Stimulated activated CD4-positive, alpha-beta T cell treated with anti-CD3 and anti-CD28 coated beads, Interleukin-4, amount 100 ng/mL, for 4 hours (primary cell): Measurements from ENCODE around the gene KRTAP12-3.
"Not testable (repeated sequence)": the region's sequence is repeated elsewhere in the genome, so short reads cannot be mapped to it uniquely, and the experiment has no call there.

Source experiments
- DNase-seq, 2 experiments: peaks; one replicate each; pipeline ENCODE4 v3.0.0-alpha.2; 2020

Gene KRTAP12-3, protein sequence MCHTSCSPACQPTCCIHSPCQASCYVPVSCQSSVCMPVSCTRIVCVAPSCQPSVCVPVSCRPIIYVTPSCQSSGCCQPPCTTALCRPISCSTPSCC

DNA sequence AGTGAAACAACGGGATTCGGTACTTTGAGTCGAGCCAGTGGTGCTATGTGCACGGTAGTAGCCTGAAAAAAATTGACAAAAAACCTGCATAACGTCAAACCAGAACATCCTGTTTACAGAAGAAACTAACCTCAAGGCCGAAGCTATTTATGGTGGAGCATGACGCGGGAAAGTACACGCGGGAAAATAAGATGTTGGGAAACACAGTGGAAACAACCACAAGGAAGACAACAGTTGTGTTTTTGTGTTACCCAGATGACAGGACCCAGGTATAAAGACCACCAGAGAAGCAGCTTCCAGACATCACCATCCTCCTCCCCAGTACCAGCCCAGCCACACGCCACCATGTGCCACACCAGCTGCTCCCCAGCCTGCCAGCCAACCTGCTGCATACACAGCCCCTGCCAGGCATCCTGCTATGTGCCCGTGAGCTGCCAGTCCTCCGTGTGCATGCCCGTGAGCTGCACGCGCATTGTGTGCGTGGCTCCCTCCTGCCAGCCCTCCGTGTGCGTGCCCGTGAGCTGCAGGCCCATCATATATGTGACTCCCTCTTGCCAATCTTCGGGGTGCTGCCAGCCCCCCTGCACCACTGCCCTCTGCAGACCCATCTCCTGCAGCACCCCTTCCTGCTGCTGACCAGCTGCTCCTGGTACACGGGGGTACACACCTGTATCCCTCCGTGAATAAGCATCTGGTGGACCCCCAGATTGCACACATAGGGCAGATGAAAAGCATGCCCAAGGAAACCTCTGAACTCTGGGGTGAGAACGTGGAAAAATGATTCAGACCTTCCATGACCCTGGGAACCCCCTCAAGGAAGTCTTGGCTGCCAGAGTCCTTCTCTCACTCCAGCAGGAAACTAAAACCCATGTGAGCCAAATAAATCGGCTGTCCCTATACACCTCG is at the start of gene KRTAP12-3:
Gene KRTAP12-3 (plus strand): TSS at position 298 of the 906 bp plus-strand sequence. CDS start 48 bp downstream, at position 346.
- no peak for DNase-seq

DNA sequence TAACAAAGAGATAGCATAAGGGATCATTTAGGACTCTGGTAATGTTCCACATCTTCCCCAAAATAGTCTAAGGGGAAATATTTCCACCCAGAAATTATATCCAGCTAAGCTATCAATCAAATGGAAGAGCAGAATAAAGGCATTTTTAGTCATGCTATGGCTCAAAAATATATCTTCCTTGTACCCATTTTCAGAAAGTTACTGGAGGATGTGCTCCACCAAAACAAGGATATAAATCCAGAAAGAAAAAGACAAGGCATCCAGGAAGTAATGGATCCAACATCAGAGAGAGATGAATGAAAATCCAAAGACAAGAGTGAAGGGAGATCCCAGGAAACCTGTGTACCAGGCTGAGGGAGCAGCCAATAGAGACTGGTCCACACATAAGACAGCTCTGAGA is 48.5 kb upstream of the KRTAP12-3 start:
- no peak for DNase-seq

DNA sequence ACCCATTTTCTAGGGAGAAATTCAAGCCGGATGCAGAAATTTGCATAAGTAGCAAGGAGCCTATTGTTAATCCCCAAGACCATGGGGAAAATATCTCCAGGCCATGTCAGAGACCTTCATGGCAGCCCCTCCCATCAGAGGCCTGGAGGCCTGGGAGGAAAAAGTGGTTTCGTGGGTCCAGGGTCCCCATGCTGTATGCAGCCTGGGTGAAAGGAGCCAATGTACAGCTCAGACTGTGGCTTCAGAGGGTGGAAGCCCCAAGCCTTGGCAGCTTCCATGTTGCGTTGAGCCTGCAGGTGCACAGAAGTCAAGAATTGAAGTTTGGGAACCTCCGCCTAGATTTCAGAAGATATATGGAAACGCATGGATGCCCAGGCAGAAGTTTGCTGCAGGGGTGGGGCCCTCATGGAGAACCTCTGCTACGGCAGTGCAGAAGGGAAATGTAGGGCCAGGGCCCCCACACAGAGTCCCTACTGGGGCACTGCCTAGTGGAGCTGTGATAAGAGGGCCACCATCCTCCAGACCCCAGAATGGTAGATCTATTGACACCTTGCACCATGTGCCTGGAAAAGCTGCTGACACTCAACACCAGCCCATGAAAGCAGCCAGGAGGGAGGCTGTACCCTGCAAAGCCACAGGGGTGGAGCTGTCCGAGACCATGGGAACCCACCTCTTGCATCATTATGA is 47.4 kb upstream of the KRTAP12-3 start:
- DNase-seq, result not testable (repeated sequence)

DNA sequence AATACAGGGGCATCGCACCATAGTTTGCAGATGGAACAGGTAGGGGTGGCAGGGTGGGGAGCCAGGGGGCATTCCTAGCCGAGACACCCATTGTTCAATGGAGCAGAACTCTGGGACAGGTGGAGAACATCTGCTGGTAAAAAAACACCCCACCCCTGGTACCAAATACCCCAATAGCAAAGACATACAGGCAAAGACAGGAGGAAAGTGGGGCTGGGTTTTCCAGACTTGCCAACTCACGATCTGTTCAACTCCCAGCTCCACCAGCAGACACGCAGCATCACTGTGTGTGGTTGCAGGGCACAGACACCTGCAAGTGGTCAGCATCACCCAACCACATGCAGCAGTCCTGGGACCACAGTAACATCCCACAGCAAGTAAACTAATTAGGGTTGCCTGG is 46.2 kb upstream of the KRTAP12-3 start:
- no peak for DNase-seq

DNA sequence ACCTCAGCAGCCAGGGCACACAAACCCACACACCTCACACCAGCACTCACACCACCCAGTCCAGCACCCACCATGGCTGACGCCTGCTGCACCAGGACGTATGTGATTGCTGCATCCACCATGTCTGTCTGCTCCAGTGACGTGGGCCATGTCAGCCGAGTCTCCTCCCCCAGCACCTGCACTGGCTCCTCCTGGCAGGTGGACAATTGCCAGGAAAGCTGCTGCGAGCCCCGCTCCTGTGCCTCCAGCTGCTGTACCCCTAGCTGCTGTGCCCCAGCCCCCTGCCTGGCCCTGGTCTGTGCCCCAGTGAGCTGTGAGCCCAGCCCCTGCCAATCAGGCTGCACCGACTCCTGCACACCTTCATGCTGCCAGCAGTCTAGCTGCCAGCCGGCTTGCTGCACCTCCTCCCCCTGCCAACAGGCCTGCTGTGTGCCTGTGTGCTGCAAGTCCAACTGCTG is 45.7 kb upstream of the KRTAP12-3 start, which contains the start of gene KRTAP10-8:
Gene KRTAP10-8 (plus strand): TSS at position 51 of the 458 bp plus-strand sequence. CDS start 22 bp downstream, at position 73.
- no peak for DNase-seq

DNA sequence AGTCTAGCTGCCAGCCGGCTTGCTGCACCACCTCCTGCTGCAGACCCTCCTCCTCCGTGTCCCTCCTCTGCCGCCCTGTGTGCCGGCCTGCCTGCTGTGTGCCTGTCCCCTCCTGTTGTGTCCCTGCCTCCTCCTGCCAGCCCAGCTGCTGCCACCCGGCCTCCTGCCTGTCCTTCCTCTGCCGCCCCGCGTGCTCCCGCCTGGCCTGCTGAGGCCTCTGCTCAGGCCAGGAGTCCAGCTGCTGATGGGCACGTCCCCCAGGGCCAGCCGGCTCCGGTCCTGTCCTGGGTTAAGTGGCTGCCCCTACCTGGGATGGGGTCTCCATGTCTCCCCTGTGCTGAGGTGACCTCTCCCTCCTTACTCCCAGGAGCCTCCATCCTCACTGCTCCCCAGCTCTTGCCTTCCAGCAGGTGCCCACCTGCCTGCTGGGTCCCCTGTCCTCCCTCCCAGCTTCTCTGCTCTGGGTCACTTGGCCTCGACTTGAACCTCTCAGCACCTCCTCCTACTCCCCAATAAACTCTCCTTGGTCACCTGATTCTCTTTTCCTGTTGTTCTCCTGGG is 45.0 kb upstream of the KRTAP12-3 start:
- no peak for DNase-seq

DNA sequence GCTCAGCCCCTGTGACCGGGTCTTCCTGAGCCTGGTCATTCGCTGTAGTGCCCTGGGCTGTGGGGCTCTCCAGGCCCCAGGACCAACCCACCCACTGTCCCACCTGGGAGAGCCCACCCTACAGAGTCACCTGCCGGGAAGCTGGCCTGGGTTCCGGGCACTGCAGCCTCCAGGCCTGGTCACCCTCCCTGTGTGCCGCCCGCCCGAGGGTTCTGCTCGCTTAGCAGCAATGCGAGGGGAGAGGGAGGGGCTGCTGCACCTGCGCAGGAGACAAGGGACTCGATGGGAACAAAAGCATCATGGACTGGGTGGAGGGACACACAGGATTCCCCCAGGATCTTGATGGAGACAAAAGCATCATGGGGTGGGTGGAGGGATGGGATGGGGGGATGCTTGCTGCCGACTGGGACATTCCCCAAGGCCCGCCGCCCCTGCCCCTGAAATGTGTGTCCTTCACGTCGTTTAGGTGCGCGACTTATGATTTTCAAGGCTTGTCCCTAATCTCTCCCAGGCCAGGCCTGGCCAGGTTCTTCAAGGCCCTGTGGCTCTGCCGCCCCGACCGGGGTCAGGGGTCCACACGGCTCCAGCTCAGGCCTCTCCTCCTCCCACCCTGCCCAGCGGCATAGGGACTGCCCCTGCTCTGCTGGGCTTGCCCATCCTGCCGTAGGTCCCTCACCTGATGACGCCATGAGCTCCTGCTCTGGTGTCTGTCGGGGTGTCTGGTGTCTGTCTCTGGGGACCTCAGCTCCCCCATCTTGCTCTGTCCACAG is 44.2 kb upstream of the KRTAP12-3 start:
- no peak for DNase-seq

DNA sequence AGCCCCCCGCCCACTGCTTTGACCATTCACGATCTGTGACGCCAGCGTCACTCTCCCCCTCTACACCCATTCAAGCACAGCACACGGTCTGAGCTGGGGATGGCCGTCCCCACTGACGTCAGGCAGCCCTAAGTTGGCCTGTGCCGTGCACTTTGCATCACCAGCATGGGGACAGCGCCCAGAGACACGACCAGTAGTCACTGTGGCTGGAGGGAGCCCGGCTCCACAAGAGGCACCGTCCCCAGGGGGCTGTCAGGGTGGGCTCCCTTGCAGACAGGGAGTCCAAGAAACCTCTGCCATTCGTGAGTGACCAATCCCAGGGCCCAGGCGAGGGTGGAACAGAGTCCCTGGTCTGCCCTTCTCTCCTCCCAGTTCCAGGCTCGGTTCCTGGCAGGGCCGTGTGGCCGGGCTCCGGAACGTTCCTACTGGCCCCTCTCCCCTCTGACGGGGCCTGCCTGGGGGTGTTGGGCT is 43.5 kb upstream of the KRTAP12-3 start:
- no peak for DNase-seq

DNA sequence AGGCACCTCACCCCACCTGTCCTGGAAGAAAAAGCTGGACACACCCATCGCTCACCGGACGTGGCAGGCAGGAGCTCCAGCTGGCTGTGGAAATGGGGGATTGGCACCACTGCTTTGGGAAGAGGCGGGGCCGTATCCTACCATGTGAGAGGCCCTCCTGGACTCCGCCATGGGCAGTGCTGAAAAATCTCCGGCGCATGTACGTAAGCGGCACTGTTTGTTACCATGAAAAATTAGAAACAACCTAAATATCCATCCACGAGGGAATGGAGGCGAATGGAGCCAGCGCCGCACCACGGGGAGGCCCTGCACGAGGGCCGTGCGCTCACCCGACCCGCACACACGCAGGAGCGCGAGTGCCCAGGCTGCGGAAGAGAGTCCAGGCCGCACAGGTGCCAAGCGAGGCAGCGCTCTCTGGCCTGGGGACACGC is 42.8 kb upstream of the KRTAP12-3 start:
- DNase-seq, result no peak

DNA sequence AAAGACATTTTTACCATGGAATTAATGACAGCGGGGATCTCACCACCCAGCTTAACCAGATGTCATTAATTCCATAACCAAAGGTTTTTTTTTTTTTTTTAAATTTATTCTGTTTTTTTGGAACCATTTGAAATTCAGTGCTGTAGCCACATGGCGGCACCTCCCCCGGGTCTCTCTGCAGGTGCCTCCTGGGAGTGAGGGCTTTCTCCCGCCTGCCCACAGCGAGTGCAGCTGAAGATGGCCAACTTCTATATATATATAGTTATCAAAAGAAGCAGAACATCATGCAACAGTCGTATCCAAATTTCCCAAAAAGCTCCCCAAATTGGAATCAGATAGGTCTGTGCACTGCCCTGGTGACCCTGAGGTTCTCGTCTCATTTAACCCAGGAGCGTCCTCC is 42.3 kb upstream of the KRTAP12-3 start:
- no peak for DNase-seq

DNA sequence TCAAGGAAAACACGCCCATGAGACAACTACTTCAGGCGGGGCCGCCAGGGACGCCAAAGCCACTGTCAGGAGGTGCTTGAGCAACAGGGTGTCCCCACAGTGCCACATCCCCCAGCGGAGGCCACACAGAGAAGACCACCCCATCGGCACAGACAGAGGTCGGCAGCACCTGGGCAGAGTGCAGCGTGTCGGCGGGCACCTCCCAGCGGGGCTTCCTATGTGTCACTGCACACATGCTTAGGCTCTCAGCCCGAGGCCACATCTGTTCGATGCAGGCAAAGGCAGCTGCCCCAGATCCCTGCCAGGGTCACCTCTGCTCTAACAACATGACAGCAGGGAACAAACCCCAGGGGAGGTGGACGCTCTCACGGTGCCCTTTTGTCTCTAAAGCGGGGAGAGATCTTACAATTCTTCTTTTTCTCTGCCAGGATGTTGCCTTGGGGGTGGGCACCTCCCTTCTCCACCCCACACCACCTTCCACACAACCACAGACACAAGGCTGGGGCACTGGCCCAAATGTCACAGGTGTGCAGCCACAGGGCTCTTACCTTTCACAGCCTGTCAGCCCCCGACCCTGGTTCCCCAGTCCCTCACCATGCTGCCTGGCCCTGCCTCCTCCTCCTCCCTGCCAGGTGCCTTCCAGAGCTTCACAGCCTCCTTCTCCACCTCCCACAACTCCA is 41.7 kb upstream of the KRTAP12-3 start:
- DNase-seq, result no peak

DNA sequence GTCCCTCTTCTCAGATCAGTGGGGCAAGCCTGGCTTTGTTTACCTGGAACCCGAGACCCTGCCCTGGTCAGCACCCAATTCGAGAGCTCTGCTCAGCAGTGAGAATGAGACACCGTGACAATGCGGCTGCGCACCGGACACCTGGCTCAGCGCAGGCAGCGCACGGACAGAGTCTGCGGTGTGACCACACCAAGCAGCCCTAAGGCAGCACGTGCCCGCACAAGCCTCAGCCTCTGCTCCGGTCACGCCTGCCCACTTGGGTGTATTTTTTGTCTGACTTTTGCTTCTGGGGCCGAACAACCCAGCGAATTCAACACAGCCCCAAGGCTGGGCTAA is 41.2 kb upstream of the KRTAP12-3 start:
- no peak for DNase-seq

DNA sequence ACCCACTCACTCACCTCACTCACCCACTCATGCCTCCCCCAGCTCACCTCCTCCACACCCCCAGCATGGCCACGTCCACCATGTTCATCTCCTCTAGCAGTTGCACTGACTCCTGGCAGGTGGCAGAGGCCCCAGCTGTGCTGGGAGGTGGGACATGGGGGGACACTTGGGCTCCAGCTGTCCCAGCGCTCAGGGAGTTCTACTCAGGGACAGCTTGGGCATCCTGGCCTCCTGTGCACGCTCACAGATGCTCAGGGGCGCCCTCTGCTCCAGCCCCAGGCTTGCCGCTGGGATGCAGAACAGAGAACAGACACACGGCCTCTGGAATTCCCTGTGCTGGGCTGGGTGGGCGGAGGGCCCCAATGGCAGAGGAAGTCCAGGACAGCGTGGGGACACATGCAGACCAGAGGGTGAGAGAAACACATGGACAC is 40.6 kb upstream of the KRTAP12-3 start:
- no peak for DNase-seq

DNA sequence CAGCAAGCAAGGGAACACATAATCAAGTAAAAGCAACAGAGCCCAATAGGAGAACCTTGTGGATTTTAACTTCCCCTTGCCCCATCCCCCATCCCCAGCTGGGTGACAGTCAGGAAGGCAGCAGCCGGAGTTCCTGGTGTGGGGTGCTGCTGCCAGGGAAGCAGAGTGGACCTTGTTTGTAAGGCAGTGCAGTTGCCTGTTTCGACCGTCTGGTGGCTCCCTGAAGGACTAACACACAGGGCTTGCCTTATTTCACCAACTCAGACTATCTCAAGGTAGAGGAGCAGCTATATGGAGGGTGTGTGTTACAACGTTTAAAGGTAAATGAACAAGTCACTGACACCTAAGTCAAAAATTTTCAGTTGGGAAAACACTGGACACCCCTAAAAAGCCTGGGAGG is 39.2 kb upstream of the KRTAP12-3 start:
- no peak for DNase-seq

DNA sequence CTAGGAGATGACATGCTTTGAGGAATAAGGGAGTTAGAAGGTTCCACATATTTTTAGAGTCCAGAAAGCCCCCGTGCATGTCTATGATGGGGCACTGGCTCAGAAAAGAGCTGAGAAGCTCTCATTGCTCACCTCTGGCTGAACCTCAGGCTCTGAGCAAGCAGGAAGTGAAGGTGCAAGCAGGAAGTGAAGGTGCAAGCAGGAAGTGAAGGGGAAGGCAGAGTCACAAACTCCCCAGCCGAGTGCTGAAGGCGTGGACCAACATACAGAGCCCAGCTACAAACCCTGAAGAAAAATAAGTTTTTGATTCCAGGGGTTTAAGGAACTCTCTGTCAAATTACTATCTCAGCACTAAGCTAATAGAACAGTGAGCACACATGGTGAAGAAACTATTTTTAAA is 38.8 kb upstream of the KRTAP12-3 start:
- peak; percentile 34 to 68 for DNase-seq

DNA sequence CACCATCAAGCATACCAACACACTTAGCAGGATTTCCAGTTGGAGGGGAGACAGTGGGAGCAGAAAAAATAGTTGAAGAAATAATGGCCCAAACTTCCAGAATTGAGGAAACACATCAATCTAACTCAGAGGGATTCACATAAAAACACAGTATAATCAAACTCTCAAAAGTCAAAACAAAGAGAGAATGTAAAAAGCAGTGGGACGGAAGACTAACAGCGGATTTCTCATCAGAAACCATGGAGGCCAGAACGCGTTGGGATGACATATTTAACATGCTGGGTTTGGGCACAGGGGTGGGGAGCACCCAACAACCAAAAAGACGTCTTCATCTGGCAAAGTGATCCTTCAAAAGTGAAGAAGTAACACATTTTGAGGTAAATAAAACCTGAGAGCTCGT is 37.8 kb upstream of the KRTAP12-3 start:
- no peak for DNase-seq

DNA sequence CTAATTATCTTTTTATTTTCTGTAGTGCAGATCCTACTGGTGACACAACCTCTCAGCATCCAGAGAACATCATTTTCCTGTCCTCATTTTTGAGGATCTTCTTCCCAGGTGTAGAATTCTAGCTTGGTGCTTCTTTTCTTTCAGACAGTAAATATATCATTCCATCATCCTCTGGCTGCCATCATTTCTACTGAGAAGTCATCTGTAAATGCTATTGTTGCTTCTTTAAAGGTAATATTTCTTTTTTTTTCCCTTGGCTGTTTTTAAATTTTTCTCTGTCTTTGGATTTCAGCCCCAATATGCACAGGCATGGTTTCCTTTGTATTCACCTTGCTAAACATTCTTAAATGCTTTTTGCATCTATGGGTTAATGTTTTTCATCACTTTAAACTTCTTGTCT is 34.2 kb upstream of the KRTAP12-3 start:
- DNase-seq, result no peak

DNA sequence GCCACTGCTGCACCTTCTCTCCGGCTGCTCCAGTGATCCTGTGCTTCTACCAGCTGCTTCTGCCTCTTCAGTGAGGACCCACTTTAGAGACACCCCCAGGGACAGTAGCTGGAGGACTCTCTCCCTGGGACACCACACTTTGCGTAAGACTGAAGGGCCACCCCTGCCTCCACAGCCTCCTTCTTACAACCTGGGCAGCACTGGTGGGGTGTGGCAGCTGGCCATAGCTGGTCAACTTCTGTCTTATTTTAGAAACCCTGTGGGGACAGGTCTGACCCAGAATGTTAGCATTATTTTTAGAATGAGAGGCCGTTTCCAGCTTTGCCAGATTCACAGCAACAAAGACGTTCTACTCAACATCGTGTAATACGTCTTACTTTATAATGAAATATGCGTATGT is 32.0 kb upstream of the KRTAP12-3 start:
- no peak for DNase-seq

DNA sequence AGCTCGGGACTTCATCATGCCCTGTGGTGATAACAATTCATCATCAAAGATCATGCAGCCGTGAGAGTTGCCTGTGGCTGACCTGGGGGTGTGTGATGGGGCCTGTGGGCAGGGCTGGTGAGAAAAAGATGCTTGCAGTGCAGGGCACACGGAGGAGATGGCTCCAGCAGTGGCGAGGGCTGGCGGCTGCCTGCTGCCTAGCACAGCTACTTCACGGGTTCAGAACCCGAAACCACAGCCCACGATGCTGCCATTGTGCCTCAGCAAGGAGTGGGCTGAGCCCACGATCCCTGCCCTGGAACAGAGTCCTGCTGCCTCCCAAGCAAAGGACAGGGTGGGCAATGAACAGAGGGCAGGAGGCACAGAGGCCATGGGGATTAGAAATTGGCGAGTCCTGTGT is 31.5 kb upstream of the KRTAP12-3 start:
- no peak for DNase-seq

DNA sequence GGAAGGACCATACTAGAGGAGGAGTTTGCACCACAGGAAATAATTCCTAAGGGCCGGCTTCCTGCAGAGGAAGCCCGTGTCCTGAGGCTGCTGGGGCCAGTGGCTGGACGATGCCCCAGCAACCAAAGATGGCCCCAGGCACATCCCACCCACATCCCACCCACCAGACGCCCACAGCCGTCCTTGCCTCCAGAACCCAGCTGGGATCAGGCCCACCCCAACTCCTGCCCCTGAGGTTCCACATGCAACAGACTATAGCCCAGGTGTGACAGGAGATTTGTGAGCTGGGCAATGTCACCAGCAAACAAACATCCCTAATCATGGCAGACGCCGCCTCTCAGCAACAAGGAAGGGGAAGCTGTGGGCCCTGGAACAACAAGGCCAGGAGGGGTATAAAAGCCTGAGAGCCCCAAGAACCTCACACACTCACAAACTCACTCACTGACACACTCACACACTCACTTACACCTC is 31.0 kb upstream of the KRTAP12-3 start, which contains the start of gene KRTAP10-9:
Gene KRTAP10-9 (plus strand): TSS at position 421 of the 471 bp plus-strand sequence. CDS start 79 bp downstream, outside the sequence.
- DNase-seq, result no peak

DNA sequence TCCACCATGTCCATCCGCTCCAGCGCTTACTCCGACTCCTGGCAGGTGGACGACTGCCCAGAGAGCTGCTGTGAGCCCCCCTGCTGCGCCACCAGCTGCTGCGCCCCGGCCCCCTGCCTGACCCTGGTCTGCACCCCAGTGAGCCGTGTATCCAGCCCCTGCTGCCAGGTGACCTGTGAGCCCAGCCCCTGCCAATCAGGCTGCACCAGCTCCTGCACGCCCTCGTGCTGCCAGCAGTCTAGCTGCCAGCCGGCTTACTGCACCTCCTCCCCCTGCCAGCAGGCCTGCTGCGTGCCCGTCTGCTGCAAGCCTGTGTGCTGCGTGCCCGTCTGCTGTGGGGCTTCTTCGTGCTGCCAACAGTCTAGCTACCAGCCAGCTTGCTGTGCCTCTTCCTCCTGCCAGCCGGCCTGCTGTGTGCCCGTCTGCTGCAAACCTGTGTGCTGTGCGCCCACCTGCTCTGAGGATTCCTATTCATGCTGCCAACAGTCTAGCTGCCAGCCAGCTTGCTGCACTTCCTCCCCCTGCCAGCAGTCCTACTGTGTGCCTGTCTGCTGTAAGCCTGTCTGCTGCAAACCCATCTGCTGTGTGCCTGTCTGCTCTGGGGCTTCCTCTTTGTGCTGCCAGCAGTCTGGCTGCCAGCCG is 30.4 kb upstream of the KRTAP12-3 start:
- not testable (repeated sequence) for DNase-seq
